Kidney (tissue), 14 donors: ENCODE data around the gene NAPA. TPM values are rescaled to one million over a fixed set of nuclear protein-coding genes. Genes with fewer than 3 reads are reported as not detected.

Source experiments
- DNase-seq, 5 donors: peaks; one replicate each; pipeline ENCODE4 v3.0.0-alpha.2; 2013 to 2020
- FAIRE-seq: peaks from 2 replicates; lab custom pipeline; 2012; peaks lifted over from hg19 to GRCh38; lab: Jason Lieb, UNC
- H3K27ac ChIP-seq, 2 donors: one replicate each; pipeline ENCODE4 v1.7.0; 2013; ENCODE audit warnings: low read depth in 2 of 2, low read length in 2 of 2, inconsistent platforms in 1 of 2
- H3K27me3 ChIP-seq: one replicate; pipeline ENCODE4 v1.7.1; 2013; ENCODE audit warnings: low read length, inconsistent platforms; ENCODE audit not compliant: control insufficient read depth, insufficient read depth
- H3K36me3 ChIP-seq, 3 donors: one replicate each; pipeline versions ENCODE4 v1.7.0 to v1.7.1; 2013; ENCODE audit warnings: low read length in 3 of 3, control low read depth in 1 of 3, inconsistent platforms in 1 of 3; ENCODE audit not compliant: insufficient read depth in 3 of 3, control insufficient read depth in 2 of 3
- H3K4me1 ChIP-seq, 3 donors: one replicate each; pipeline versions ENCODE4 v1.7.0 to v1.7.1; 2013; ENCODE audit warnings: low read length in 3 of 3, inconsistent platforms in 1 of 3, low read depth in 1 of 3; ENCODE audit not compliant: control insufficient read depth in 2 of 3, insufficient read depth in 2 of 3
- H3K4me3 ChIP-seq, 3 donors: one replicate each; pipeline versions ENCODE4 v1.7.0 to v1.8.1; 2013; ENCODE audit warnings: low read length in 3 of 3, control low read depth in 1 of 3, inconsistent platforms in 1 of 3
- H3K9ac ChIP-seq, 3 donors: one replicate each; pipeline versions ENCODE4 v1.7.0 to v1.7.1; 2013; ENCODE audit warnings: low read length in 3 of 3, control low read depth in 1 of 3, inconsistent platforms in 1 of 3
- H3K9me3 ChIP-seq, 3 donors: one replicate each; pipeline versions ENCODE4 v1.7.0 to v1.7.1; 2013; ENCODE audit warnings: low read length in 3 of 3, control low read depth in 1 of 3, inconsistent platforms in 1 of 3; ENCODE audit not compliant: control insufficient read depth in 2 of 3, insufficient read depth in 1 of 3
- intact Hi-C: fragments of 100-400 bp; cut with DNase I; formaldehyde crosslinking; loops from one replicate; pipeline ENCODE4 v1.11.1; 2022
- polyA plus RNA-seq: library from polyadenylated mRNA; stranded (reverse); fragments of 350-450 nt; fragmentation: Illumina TruSeq; extraction: RNeasy Lipid Tissue Mini Kit (QIAGEN cat#74804); gene quantifications from one replicate; pipeline ENCODE4 v1.2.3, GENCODE V29; 2014; ENCODE audit warnings: low read depth, low replicate concordance; ENCODE audit not compliant: insufficient read depth
- total RNA-seq: library from RNA; stranded (reverse); fragmentation: NEBNext Ultra II Directional; extraction: Animal tissue kit (Norgen Biotek cat#: 25700); gene quantifications from one replicate; pipeline ENCODE4 v1.2.1, GENCODE V29; 2021
- TF ChIP-seq, protein P1 (sequence below): IDR thresholded peaks from 3 replicates; pipeline ENCODE4 v1.5.1; 2012; ENCODE audit warnings: mild to moderate bottlenecking, moderate library complexity, borderline replicate concordance; ENCODE audit not compliant: insufficient read depth; ENCODE audit errors: extremely low read depth
- donor health status: control.
- donor health status: control.
- donor health status: control.
- donor health status: control.
- donor health status: control.
- donor health status: DM: yes; HTN: yes; CAD: no.
- donor health status: Normal renal cell carcinoma (clear cell type).

NAPA gene
- total and polyA plus RNA-seq, 2 donors from 2014 or later: 136 to 213 TPM

- Histone ChIP-seq H3K9me3 (no peaks in the 10 kb centered on the region), H3K27me3 (no peaks in the 10 kb centered on the region), H3K9ac (no peak overlapping the region), H3K4me3 (peak overlapping the region in 1 of 3 donors; percentile 13), H3K4me1 (peaks cover 0 to 2% (median 0%) of the 10 kb centered on the region in 3 donors), H3K27ac (no peak overlapping the region), H3K36me3 (no peaks in the 10 kb centered on the region)
- FAIRE-seq (no peak), DNase-seq (peak in 2 of 5 donors; percentile 14 to 25)
- intact Hi-C loops: no loop called here
- TF ChIP-seq, protein P1, sequence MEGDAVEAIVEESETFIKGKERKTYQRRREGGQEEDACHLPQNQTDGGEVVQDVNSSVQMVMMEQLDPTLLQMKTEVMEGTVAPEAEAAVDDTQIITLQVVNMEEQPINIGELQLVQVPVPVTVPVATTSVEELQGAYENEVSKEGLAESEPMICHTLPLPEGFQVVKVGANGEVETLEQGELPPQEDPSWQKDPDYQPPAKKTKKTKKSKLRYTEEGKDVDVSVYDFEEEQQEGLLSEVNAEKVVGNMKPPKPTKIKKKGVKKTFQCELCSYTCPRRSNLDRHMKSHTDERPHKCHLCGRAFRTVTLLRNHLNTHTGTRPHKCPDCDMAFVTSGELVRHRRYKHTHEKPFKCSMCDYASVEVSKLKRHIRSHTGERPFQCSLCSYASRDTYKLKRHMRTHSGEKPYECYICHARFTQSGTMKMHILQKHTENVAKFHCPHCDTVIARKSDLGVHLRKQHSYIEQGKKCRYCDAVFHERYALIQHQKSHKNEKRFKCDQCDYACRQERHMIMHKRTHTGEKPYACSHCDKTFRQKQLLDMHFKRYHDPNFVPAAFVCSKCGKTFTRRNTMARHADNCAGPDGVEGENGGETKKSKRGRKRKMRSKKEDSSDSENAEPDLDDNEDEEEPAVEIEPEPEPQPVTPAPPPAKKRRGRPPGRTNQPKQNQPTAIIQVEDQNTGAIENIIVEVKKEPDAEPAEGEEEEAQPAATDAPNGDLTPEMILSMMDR: no peak
These were observed 30.4 kb upstream of the NAPA start for GRCh38 chr19:47545061-47545948.

- Histone ChIP-seq H3K4me3 (no peak overlapping the region), H3K27me3 (no peaks in the 10 kb centered on the region), H3K36me3 (no peaks in the 10 kb centered on the region), H3K27ac (no peak overlapping the region), H3K9ac (no peak overlapping the region), H3K4me1 (peaks cover 0 to 2% (median 0%) of the 10 kb centered on the region in 3 donors), H3K9me3 (no peaks in the 10 kb centered on the region)
- intact Hi-C loops: no loop called here
- FAIRE-seq (no peak), DNase-seq (no peak)
- TF ChIP-seq, protein P1: no peak
These were observed 29.6 kb upstream of the NAPA start for GRCh38 chr19:47544476-47544875.

DNA sequence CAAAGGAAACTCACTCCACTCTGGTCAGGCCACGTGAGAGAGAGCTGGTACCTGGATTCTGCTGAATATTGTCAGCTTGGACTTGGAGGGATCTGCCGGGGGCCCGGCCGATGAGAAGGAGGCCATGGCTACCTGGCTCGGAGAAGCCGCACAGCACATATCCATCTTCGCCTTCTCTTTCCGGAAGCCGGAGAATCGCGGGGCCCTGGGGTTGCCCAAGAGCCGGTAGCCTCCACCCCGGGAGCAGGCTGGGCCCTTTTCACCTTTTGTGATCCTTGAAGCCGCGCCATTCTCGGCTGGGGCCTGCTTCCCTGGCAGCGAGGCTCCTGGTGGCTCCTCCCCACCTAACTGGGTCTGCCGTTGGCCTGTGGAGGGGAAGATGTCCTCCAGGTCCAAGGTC is 29.2 kb upstream of the NAPA start:
- Histone ChIP-seq H3K27me3 (no peaks in the 10 kb centered on the region), H3K9ac (no peak overlapping the region), H3K36me3 (no peaks in the 10 kb centered on the region), H3K4me1 (peaks cover 0 to 2% (median 0%) of the 10 kb centered on the region in 3 donors), H3K4me3 (no peak overlapping the region), H3K9me3 (no peaks in the 10 kb centered on the region), H3K27ac (no peak overlapping the region)
- intact Hi-C loops: no loop called here
- no peak for FAIRE-seq
- TF ChIP-seq, protein P1: no peak
- DNase-seq: no peak
